OCI-LY7 (cell line): ENCODE data around the gene RHBDL2. TPM values are rescaled to one million over a fixed set of nuclear protein-coding genes. Genes with fewer than 3 reads are reported as not detected.

ENCODE experiments used
- BruUV-seq: library from RNA; stranded (reverse); fragments of 400-500 nt; replicated peaks from 2 replicates; lab custom pipeline; 2021; lab: Mats Ljungman, UMichigan
- CTCF ChIA-PET: fragments of 300-600 bp; sonication (Branson Sonifier 250); formaldehyde crosslinking; loops from one replicate; lab custom pipeline; 2022; ENCODE audit warnings: antibody characterized with exemption; ENCODE audit not compliant: unreplicated experiment; lab: Charles Lee
- POLR2A ChIA-PET: fragments of 300-600 bp; sonication (Branson Sonifier 250); formaldehyde crosslinking; loops from one replicate; lab custom pipeline; 2022; ENCODE audit warnings: antibody characterized with exemption; lab: Charles Lee
- DNase-seq: peaks from one replicate; pipeline ENCODE4 v3.0.0-alpha.2; 2015; ENCODE audit warnings: low spot score
- H2AFZ ChIP-seq: fragments of 200-600 bp; sonication (generic), shearing (Covaris generic); 2 replicates; pipeline ENCODE4 v1.6.1; 2014; ENCODE audit warnings: mild to moderate bottlenecking, antibody characterized with exemption, low read length, moderate library complexity
- H3K27ac ChIP-seq: fragments of 200-600 bp; sonication (generic); 2 replicates; pipeline ENCODE4 v1.5.1; 2014; ENCODE audit warnings: mixed run types, low read depth, mild to moderate bottlenecking, moderate library complexity, low read length, inconsistent platforms; ENCODE audit not compliant: poor library complexity, severe bottlenecking
- H3K36me3 ChIP-seq: fragments of 200-600 bp; sonication (generic); 2 replicates; pipeline ENCODE4 v1.6.1; 2014; ENCODE audit warnings: mild to moderate bottlenecking, antibody characterized with exemption, low read length, moderate library complexity, mixed read lengths; ENCODE audit not compliant: insufficient read depth
- H3K4me1 ChIP-seq: fragments of 200-600 bp; sonication (generic); 2 replicates; pipeline ENCODE4 v1.5.1; 2014; ENCODE audit warnings: mild to moderate bottlenecking, low read length; ENCODE audit not compliant: insufficient read depth, poor library complexity, severe bottlenecking
- H3K4me2 ChIP-seq: fragments of 200-600 bp; sonication (generic); 2 replicates; pipeline ENCODE4 v1.6.1; 2014; ENCODE audit warnings: mild to moderate bottlenecking, low read length
- H3K4me3 ChIP-seq: fragments of 200-600 bp; sonication (generic); 2 replicates; pipeline ENCODE4 v1.5.1; 2014; ENCODE audit warnings: mild to moderate bottlenecking, low read depth, low read length; ENCODE audit not compliant: poor library complexity, severe bottlenecking
- H3K79me2 ChIP-seq: fragments of 200-600 bp; sonication (generic); 2 replicates; pipeline ENCODE4 v1.6.1; 2016; ENCODE audit warnings: low read depth, mild to moderate bottlenecking, low read length, moderate library complexity, mixed read lengths; ENCODE audit not compliant: insufficient read depth
- H3K9me2 ChIP-seq: fragments of 200-600 bp; sonication (generic); 2 replicates; pipeline ENCODE4 v1.6.1; 2016; ENCODE audit warnings: mild to moderate bottlenecking, low read length, mixed read lengths; ENCODE audit not compliant: insufficient read depth
- H3K9me3 ChIP-seq: fragments of 200-600 bp; sonication (generic); 2 replicates; pipeline ENCODE4 v1.6.1; 2014; ENCODE audit warnings: mild to moderate bottlenecking, mixed run types, low read length, mixed read lengths
- H4K20me1 ChIP-seq: fragments of 200-600 bp; sonication (generic); 2 replicates; pipeline ENCODE4 v1.6.1; 2014; ENCODE audit warnings: mild to moderate bottlenecking, antibody characterized with exemption, low read length, moderate library complexity, mixed read lengths; ENCODE audit not compliant: insufficient read depth
- EZH2phosphoT487 ChIP-seq: fragments of 200-600 bp; sonication (generic); IDR thresholded peaks from 2 replicates; pipeline ENCODE4 v1.6.1; 2018; ENCODE audit warnings: low read depth, borderline replicate concordance, mild to moderate bottlenecking, mixed run types, antibody characterized with exemption, low read length, moderate library complexity, mixed read lengths
- intact Hi-C: fragments of 100-400 bp; cut with micrococcal nuclease; formaldehyde crosslinking; loops from one replicate; pipeline ENCODE4 v1.10.0; 2022; ENCODE audit not compliant: unreplicated experiment
- total RNA-seq, 2 experiments: library from RNA; depleted of rRNA in 1 of 2; stranded (reverse); fragments of >200 nt in 1 of 2; shearing (Covaris generic) in 1 of 2; gene quantifications; 2 replicates each; pipeline ENCODE4 v1.2.3, GENCODE V29; 2014 to 2022
- TF ChIP-seq, protein P1 (sequence below): fragments of 200-600 bp; sonication (generic); conservative IDR thresholded peaks from 2 replicates; pipeline ENCODE4 v1.5.1; 2014; ENCODE audit warnings: mild to moderate bottlenecking, antibody characterized with exemption, low read length, moderate library complexity, mixed read lengths

RHBDL2 gene
- total RNA-seq, 2 experiments from 2014 or later = not detected

GRCh38 chr1:38885092-38885491 is 56.5 kb downstream of the RHBDL2 start:
- Histone ChIP-seq H4K20me1 (no peaks in the 10 kb centered on the region), H2AFZ (no peak overlapping the region), H3K27ac (no peak overlapping the region), H3K36me3 (no peaks in the 10 kb centered on the region), H3K9me3 (no peaks in the 10 kb centered on the region), H3K79me2 (no peaks in the 10 kb centered on the region), H3K4me2 (no peak overlapping the region), H3K4me1 (no peaks in the 10 kb centered on the region), H3K9me2 (no peaks in the 10 kb centered on the region), H3K4me3 (no peak overlapping the region)
- ChIA-PET POLR2A (no interaction called here), CTCF (no interaction called here)
- intact Hi-C loops = no loop called here
- TF ChIP-seq, protein P1, sequence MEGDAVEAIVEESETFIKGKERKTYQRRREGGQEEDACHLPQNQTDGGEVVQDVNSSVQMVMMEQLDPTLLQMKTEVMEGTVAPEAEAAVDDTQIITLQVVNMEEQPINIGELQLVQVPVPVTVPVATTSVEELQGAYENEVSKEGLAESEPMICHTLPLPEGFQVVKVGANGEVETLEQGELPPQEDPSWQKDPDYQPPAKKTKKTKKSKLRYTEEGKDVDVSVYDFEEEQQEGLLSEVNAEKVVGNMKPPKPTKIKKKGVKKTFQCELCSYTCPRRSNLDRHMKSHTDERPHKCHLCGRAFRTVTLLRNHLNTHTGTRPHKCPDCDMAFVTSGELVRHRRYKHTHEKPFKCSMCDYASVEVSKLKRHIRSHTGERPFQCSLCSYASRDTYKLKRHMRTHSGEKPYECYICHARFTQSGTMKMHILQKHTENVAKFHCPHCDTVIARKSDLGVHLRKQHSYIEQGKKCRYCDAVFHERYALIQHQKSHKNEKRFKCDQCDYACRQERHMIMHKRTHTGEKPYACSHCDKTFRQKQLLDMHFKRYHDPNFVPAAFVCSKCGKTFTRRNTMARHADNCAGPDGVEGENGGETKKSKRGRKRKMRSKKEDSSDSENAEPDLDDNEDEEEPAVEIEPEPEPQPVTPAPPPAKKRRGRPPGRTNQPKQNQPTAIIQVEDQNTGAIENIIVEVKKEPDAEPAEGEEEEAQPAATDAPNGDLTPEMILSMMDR = no peak
- TF ChIP-seq EZH2phosphoT487 = no peak
- BruUV-seq = no TSS peak
- no peak for DNase-seq

DNA sequence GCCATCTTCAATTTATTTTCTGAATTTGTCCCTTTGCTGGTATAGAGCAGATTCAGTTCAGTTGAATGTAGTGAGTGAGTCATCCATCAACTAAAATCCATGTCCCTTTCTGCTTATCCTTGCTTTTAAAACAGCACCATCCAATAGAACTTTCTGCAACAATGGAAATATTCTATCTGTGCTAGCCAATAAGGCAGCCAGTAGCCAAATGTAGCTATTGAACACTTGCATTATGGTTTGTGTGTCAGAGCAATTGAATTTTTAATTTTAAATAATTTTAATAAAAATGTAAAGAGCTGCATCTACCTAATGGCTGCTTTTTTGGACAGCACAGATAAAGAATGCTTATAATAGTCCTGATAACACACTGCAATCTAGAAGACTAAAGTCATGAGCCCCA is 60.1 kb downstream of the RHBDL2 start, which contains the start of gene GJA9:
TSS of gene GJA9 (minus strand) at position 101 of the 400 bp plus-strand sequence. CDS start 5,489 bp downstream, outside the sequence.
- Histone ChIP-seq H3K9me3 (no peaks in the 10 kb centered on the region), H2AFZ (no peak within 1 kb of the TSS), H3K27ac (no peak within 1 kb of the TSS), H3K9me2 (no peaks in the 10 kb centered on the region), H3K4me2 (no peak within 1 kb of the TSS), H3K36me3 (no peaks in the 10 kb centered on the region), H3K4me3 (no peak within 1 kb of the TSS), H3K4me1 (no peaks in the 10 kb centered on the region), H4K20me1 (no peaks in the 10 kb centered on the region), H3K79me2 (no peaks in the 10 kb centered on the region)
- TF ChIP-seq, protein P1 = no peak
- TF ChIP-seq EZH2phosphoT487 = no peak
- ChIA-PET POLR2A (interaction anchor here (0.9 to 1.4 kb wide), 3 partner anchors 9 to 1094 kb away, joined by 4 to 7 read pairs (median 5); partner anchors contain the start of gene MYCBP), CTCF (no interaction called here)
- BruUV-seq = no TSS peak
- no peak for DNase-seq
- intact Hi-C loops = no loop called here

DNA sequence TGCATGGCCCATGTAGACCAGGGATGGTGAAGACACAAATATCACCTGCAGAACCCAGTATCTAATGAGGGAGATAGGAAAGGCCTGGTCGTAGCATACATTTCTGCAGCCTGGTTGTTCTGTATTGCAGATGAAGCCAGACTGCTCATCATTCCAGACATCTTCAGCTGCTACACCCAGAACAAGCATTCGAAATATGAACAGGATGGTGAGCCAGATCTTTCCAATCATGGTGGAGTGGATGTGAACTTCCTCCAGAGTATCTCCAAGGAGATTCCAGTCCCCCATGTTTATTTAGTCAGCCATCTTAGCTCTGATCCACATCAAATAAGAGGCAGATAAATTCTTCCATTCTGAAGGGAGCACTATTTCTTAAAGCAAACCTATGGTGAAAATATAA is 65.8 kb downstream of the RHBDL2 start:
- TF ChIP-seq, protein P1 = no peak
- no peak for TF ChIP-seq EZH2phosphoT487
- H3K9me3 ChIP-seq = no peaks in the 10 kb centered on the region
- no peaks in the 10 kb centered on the region for H3K9me2 ChIP-seq
- H3K36me3 ChIP-seq = no peaks in the 10 kb centered on the region
- intact Hi-C loops = no loop called here
- no peak overlapping the region for H2AFZ ChIP-seq
- DNase-seq = no peak
- ChIA-PET CTCF (no interaction called here), POLR2A (interaction anchor here (0.5 kb wide), 1 partner anchor 191 kb away, joined by 3 read pairs; no protein-coding TSS in a partner anchor)
- H3K79me2 ChIP-seq = peaks cover 9% of the 10 kb centered on the region
- H3K4me3 ChIP-seq = no peak overlapping the region
- no peak overlapping the region for H3K27ac ChIP-seq
- BruUV-seq = no TSS peak
- H4K20me1 ChIP-seq = no peaks in the 10 kb centered on the region
- H3K4me1 ChIP-seq = peaks cover 19% of the 10 kb centered on the region
- H3K4me2 ChIP-seq = no peak overlapping the region
